ENCODE results near the gene DNLZ. TPM values are rescaled to one million over a fixed set of nuclear protein-coding genes. Genes with fewer than 3 reads are reported as not detected.

DNLZ gene
- polyA plus RNA-seq, 1 of the 3 experiments (the other 2 are of a cell fraction), result 40.6 TPM

- 89% methylated on average over 4 of the region's 14 CpGs for WGBS (ENCODE audit: low lambda C conversion rate)
- Histone ChIP-seq H3K9me3 (no peaks in the 10 kb centered on the region), H3K27ac (ENCODE audit: low read depth in 2 of 2, low read length in 1 of 2) (peak overlapping the region in 1 of 2 experiments; percentile 50; a peak in 1 of 4 replicates), H3K79me2 (ENCODE audit: insufficient read depth) (no peaks in the 10 kb centered on the region), H3K27me3 (ENCODE audit: insufficient read depth) (no peaks in the 10 kb centered on the region), H3K9me2 (no peaks in the 10 kb centered on the region), H2AFZ (ENCODE audit: low read depth) (no peak overlapping the region), H3K9ac (no peak overlapping the region), H3K4me3 (ENCODE audit: low read depth in 2 of 2, low read length in 1 of 2) (no peak overlapping the region), H3K4me2 (no peak overlapping the region), H3F3A (replicated peaks; ENCODE audit: insufficient read depth) (no peaks in the 10 kb centered on the region), H4K20me1 (ENCODE audit: insufficient read depth) (no peaks in the 10 kb centered on the region), H3K36me3 (replicated peaks in 1 of 2; ENCODE audit: control insufficient read depth in 1 of 2, insufficient read depth in 2 of 2, low read length in 1 of 2) (peaks cover 0 to 1% of the 10 kb centered on the region in 2 experiments), H3K4me1 (ENCODE audit: control insufficient read depth in 1 of 2, insufficient read depth in 2 of 2, low read depth in 1 of 2, low read length in 1 of 2) (peaks cover 0 to 71% of the 10 kb centered on the region in 2 experiments; a peak in 1 of 4 replicates)
- TF ChIP-seq MAX (IDR thresholded peaks at IDR 0.05; ENCODE audit: low read depth) (no peak), ZBTB33 (IDR thresholded peaks at IDR 0.05; ENCODE audit: borderline replicate concordance, low read depth) (no peak), FOXJ3 (CRISPR knock-in tag; IDR thresholded peaks at IDR 0.05) (no peak), EP300 (IDR thresholded peaks at IDR 0.05; ENCODE audit: borderline replicate concordance in 1 of 2, low read depth in 1 of 2, low read length in 1 of 2) (no peak), RAD21 (IDR thresholded peaks at IDR 0.05; ENCODE audit: low read length) (no peak), CTCF (IDR thresholded peaks at IDR 0.05) (no peak), USF2 (IDR thresholded peaks at IDR 0.05; ENCODE audit: borderline replicate concordance, low read depth, low read length) (no peak), GABPA (IDR thresholded peaks at IDR 0.05; ENCODE audit: low read depth) (no peak), FOSL2 (IDR thresholded peaks at IDR 0.05; ENCODE audit: borderline replicate concordance, low read depth) (no peak), NFIC (IDR thresholded peaks at IDR 0.05; ENCODE audit: borderline replicate concordance) (no peak)
- CTCF ChIA-PET, result interaction anchor here (1.2 to 2.1 kb wide), 2 partner anchors 15 to 36 kb away, joined by 6 to 9 read pairs; partner anchors contain the start of gene DNLZ
- DNase-seq, result peak; percentile 55
- POLR2A ChIA-PET, result interaction anchor here (0.9 kb wide), 1 partner anchor 23 kb away, joined by 3 read pairs; no protein-coding TSS in a partner anchor
Observed at GRCh38 chr9:136348691-136349090, 14.9 kb downstream of the DNLZ start.

Measured in SK-N-SH (cell line).